HG02588 (cell line): Measurements from ENCODE around the gene WLS.

ENCODE experiments used
- ATAC-seq: cut with Tn5 transposase; IDR thresholded peaks from one replicate; pipeline ENCODE4 v1.9.1; 2021; ENCODE audit warnings: mild to moderate bottlenecking, moderate library complexity; ENCODE audit not compliant: unreplicated experiment

WLS gene

DNA sequence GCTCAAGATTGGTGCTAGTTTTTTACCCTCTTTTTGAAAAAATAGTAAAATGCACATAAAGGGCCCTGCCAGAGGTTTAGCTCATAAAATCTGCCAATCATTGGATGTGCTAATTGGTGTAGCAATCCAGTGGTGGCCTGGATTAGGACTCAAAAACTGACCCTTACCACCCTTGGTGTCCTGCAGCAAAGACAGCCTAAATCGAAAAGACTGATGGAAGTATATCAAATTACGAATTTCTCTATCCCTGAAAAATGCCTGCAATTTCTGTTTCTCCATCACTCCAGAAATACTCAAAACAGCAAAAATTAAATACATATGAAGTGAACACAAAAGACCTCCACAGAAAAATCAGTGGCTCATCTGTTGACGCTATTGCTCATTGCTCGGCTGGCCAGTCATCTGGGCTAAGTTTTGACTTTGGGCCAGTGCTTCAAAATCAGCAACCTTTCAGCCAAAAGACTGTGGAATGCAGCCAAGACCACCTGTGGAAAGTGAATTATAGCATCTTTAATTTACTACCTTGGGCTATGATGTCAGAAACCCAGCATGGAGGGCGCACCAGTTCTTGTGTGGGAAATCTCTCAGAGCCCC lies 30.0 kb downstream of the WLS start:
- no peak for ATAC-seq

DNA sequence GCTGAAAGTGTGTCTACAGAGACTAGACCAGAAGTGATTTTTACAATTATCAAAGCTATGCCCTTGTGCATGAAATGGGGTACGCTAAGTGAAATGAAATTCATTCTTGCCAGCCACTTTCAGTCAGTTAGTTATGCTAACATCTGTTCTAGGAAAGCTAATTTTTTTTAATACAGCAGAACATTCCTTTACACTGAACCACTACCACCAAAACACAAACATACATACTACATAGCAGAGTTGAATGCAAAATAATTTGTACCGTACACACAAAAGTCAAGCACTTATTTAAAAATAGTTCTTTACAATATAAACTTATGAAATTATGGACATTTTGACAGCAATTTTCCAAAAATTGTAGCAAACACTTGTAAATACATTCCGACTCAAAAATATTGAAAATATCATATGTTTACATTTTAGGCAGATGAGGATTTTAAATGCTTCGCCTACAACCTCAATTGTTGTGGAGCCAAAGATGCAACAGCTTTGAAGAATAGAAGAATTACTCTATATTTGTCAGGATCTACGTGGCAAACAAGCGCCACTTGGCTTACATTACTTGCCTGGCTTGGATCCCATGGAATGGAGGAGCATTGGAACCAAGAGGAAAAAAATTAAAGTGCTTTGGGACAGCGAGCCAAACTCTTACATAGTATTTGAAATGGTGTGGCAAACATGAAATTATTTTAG lies 30.6 kb downstream of the WLS start:
- ATAC-seq = no peak

DNA sequence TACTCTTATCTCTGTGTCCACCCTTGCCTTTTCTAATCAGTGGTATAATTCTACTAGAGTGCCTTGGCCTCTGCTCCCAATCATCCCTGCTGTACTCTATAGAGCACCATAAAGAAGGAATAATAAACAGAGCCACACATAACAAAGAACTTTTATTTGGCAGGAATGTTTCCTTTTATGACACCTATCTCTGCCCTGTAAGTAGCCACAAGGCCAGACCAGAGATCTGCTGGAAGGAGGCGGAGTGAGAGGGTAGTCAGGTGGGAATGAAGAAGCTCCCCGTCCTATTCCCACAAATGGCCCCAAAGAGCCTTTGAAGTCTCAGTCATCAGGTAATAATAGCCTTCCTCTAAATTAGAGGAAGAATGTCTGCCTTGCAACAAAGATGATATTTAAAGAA lies 32.7 kb downstream of the WLS start:
- no peak for ATAC-seq

DNA sequence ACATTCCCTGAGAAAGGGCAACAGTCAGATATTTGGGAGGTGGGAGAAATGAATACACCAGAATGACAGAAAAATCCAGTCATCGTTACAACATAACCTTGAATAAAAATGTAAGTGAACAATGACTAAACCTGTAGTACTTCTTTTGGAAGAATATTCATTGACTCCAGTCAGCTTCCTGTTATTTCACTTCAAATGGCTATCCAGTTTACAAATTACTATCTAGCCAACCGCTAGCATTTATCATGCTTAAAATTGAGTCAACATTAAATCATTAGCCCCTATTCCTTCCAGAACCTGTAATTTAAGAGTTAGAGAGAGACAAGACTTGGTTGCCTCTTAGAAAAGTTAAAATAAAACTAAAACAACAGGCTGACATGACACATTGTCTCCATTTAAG lies 33.6 kb downstream of the WLS start:
- ATAC-seq = no peak

DNA sequence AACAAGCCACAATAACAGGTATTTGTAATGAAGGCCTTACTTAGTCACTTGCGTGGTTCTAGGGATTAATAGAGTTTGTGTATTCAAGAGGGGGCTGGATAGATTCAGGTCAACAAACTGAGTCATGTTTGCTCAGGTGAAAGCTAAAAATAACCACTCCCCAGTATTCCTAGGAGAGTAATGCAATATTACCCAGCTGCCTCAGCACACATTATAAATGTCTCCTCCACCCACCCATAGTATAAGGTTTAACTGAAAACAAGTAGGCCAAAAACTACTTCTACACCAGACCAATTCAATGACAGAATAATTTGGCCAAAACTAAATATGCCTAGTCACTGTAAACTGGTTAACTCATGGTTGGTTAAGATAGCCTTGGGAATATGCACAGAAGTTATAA lies 34.4 kb downstream of the WLS start:
- no peak for ATAC-seq

DNA sequence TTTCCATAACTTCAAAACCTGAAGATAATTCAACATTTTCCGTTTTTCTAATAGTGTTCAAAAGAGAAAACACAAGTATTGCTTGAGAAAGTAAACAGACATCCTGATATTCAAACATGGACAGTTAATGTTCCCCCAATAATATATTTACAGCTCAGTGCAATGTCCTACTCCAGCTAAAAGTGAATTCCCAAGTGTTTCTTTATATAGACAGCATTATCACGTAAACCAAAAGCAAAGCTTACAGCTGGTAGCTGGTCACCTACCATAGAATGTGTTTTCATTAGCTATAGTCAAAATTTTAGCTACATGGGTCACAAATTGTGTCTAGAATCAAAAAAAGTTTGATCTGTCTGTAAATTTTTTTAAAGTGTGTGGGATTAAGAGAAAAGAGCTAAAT lies 34.9 kb downstream of the WLS start:
- no peak for ATAC-seq

DNA sequence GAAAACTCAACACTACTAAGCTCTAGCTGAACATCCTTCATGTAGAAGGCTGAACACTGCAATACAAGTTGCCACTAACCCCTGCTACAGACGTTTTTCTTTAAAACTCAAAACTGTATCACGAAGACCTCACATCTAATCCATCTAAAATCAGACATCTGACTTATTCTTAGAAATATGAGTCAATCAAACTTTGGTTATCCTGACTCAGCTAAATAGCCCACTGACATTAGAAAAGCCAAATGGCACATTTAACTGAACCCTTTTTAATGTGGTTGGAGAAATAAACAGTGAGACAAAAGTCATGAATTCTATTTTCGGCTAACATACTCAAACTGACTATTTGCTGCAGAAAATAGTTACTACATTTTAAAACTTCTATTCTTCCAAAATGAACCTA lies 35.6 kb downstream of the WLS start:
- no peak for ATAC-seq

DNA sequence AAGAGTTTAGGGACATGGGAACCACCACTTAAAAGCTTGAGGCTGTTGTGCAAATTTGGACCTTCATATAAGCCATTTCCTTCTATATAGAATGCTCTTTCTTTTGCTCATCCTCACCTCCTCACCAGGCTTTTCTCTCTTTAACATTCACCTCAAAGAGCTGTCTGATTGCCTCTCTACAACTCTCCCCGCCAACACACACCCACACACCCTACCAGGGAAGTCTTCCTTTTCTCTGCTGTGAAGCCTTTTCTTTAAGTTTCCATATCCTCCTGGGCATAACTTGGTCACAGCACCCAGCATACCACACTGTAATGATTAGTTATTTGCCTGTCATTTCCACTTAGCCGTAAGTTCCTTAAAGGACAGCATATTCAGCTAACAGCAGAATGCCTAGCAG lies 40.6 kb downstream of the WLS start:
- no peak for ATAC-seq

DNA sequence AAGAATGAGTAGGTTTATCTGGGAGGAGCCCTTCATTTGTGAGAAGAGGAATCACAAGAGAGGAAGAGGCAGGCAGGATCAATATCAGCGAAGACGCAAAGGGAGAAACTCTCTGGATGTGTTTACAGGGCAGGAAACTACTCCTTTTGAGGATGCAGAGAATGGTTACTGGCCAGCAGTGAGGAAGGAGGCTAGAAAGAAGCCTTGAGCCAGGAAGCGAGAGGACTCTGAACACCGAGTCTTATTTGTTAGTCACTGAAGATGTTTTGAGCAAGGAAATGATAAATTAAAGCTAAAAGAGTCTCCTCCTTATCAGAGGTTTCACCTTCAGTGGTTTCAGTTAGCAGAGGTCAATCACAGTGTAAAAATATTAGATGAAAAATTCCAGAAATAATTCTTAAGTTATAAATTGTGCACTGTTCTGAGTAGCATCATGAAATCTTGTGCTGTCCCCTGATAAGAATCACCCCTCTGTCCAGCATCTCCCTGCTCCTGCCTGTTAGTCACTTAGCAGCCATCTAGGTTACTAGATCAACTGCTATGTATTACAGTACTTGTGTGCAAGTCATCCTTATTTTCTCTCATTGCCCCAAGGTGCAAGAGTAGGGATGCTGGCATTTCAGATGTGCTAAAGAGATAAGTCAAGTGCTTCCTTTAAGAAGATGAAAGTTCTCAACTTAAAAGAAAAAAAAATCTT lies 43.5 kb downstream of the WLS start:
- ATAC-seq = no peak

DNA sequence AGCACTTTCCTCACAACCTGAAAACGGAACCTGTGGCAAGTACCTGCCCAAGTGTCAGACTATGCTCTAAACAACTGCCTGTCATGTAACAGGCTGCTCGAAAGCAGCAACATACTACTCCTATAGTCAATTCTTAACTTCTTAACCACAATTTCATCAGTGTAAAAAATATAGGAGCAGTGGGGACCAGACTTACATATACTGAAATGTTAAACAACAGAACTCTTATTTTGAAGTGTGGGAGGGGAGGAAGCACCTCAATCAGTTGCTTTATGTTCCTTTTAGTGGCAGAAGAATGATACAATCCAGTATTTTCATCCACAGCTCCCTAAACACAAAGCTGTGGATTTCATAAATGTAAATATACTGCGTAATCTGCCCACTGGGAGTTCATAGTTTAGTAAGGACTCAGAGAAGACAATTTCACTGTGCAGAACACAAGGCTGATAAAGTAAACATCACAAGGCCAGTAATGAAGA lies 44.2 kb downstream of the WLS start:
- ATAC-seq = peak; percentile 43

DNA sequence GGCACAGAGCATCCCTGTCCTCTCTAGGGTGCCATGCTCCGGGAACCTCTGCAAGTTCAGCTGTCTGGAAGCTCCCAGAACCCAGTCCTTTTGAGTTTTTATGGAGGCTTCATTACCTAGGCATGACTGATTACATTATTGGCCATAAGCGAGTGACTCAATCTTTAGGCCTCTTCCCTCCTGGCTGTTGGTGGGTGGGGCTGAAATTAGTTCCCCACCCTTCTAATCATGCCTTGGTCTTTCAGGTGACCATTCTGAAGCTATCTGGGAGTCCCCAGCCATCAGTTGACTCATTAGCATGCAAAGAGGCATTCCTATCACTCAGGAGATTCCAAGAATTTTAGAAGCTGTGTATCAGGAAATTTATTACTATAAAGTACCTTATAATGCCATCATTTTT lies 46.6 kb downstream of the WLS start:
- no peak for ATAC-seq

DNA sequence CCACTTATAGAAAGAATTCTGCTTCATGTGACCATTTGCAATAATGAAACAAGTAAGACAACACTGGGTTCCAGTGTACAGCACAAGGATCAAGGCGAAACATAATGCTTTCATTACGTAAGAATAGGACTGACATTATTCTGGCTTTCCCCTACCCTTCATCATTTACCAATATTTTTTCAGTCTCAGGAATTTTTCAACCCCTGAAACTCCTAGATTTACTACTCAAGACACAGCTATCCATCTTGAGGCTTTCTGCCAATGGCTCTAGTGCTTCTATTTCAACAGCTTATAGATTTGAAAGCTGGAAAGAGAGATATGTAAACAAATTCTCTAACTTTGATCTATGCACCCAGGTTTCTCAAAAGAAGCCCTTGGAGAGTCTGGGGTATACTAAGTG lies 48.4 kb downstream of the WLS start:
- ATAC-seq = no peak

DNA sequence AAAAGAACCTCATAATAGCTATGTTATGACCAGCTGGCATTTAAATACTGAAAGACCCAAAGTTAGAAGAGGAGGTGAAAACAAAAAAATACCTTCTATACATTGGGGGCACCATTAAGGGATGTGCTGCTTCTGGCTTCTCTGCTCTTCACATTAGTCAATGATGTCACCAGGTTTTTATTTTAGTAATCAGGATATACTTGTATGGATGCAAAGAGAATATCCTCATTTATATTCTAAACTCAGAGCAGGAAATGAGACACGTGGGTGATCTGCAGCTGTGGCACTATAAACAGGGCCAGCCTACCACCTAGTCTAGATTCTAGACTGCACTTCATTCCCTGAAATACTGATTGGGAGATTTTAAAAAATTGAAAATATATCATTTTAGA lies 51.2 kb downstream of the WLS start:
- ATAC-seq = peak; percentile 48

DNA sequence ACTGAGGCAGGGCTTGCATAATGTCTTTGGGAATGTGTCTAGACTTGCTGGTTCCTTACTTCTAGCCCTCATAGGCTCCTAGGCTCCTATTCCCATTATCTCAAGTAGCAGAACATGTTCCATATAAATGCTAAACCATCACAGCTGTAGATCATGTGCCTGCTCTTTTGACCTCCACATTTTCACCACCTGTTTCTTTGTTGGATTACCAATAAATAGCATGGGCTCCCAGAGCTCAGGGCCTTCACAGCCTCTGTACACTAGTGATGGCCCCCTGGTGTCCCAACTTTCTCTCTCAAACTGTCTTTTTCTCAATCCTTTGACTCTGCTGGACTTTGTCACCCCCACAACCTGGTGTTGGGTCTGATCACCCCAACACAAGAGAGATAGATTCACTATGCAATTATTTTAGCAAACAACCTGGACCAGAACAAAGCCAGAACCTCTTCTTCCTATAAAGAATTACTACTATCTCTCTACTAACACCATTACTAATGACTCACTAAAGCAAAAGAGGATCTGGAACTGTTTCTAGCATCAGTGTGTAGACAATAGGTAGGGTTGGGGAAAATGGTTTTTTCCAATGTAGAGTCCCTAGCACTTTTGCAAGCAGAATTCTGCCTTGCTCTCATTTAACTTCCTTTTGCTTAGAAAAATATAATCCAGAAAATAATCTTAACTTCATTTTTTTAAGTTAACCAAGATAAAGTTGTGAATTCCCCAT lies 51.7 kb downstream of the WLS start:
- ATAC-seq = peak; percentile 65

DNA sequence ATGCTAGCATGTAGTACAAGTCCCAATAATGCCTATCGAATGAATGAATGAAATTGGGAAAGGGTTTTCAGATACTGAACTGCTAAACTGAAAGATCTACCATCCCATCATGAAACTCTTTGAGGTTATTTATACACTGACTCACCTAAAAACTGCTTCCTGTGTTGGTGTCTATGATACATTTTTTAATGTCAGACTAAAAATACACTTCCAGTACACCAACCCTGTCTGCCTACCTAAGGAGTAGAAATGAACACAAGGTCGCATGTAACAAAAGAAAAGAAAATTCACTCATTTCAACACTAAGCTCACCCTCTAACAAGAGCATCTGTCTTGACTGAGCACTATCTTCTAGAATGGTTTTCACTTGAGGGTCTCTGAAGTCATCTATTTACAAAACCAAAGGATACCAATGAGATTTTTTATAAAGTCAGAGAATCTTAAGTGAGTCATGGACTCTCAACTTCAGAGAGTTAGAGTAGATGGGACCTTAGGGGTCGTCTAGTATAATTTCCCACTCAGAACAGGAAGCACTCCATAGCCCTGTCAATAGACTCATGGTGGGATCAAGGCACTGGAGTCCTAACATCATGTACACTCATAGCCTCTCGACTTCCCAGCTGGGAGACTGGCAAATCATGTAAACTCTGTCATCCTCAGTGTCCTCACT lies 53.4 kb downstream of the WLS start:
- peak; percentile 38 for ATAC-seq

DNA sequence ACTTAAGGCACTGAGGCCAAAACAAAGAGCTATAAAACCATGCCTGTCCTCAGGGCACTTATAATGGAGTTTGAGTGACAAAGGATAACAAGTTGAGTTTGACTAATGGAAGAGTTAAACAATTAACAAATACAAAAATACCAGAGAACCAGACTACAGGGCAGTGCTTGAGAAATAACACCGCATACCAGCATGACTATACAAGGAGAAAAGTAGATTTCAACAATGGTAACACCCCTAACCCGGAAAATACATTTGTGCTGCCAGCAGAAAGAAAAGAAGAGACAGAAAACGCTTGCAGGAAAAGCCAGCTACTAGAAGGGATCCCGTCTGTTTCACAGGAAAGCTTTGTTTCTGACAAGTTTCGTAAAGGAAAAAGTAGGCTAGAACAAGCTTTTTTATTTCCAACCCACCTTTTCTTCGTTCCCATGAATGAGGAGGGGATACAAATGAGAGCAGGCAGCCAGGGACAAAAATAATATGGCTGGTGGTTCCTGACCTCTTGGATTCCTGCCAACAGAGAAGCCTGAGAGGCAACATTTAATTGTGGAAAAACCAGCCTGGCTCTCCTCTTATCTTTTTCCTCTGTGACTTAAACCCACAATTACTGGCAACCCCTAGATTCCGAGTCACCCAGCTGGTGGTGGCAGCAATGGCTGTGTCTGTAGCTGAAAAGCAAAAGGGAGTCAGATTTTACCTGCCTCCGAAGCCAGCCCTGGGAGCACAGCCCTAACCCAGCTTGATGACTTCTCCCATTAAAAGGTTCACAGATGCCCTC lies 56.5 kb downstream of the WLS start:
- ATAC-seq = no peak

DNA sequence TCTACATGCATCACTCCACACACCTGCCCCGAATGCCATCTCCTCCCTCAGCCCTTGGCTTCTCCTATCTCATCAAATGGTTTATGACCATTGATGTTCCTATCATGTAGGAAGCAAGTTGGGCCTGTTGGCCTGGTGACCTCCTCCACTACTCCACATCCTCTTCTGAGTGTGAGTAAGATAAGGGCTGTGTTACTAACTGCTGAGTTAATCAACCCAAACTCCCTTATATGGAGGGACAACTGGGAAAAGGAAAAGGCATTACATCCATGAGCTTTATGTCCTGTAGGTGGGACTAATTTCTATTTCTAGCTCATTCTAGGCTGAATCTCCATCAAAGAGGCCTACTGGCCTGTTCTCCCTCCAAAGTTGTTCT lies 57.6 kb downstream of the WLS start:
- ATAC-seq = no peak

DNA sequence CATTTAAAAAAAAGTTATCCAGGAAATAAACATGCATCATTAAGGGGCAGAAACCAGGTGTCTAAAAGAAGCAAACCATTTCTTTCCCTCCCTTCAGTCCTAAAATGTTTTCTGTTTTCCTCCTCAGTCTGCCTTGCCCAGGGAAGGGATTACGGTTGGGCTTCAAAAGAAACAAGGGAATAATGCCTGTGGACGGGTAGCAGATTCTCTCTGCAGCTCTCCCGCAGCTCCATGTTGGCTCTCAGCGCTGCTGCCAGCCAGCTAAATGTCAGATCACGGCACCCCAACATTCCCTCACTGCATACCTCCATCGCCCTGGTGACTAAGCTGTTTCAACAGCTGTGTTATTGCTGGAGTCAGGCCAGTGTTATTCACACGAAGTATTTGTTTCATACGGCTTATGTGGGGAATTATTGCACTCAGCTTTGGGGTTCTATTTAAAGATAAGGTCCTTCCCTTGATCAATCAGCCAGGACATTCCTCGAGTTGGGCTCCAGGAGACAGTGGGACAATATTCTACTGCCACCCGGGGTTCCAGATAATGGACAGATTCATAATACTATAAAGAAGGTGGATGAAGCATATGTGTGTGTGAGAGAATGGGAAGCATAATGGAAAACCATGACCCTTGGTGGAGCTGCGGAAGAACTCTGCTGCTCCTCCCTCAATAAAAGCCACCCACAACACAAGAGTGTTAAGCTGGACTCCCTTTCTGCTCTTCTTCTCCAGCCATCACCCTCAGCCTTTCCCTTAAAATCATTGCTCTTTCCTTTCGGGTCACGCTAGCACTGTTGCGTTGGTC lies 58.2 kb downstream of the WLS start:
- ATAC-seq = no peak

DNA sequence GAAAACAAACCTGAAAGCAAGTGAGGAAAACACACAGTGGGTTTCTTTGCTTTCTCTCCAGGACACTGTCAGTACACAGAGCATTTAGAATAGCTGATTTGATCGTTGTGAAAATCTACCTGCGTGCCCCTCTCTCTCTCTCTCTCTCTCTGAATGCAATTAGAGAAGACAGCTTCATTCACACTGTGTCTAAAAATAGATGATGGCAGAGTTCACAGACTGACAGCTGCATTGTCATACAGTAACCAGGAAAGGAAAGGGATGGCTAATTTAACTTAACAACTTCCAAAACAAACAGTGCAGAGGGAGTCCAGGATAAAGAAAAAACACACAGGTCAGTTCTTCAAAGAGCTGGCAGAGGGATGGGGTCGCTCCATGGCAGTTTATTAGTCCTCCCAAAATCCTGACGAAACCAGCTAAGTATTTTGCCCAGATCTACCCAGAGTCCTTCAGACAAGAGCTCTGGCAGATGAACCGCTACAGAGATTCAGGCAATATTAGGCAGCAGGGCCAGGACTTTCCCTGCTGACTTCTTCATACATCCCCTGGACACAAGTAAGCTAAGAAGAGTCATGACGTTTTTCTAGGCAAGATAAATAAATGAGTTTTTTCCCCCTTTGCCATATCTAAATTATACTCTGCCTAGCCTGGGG lies 58.9 kb downstream of the WLS start:
- ATAC-seq = no peak
